ENCODE results near the gene FAM3D. TPM values are rescaled to one million over a fixed set of nuclear protein-coding genes. Genes with fewer than 3 reads are reported as not detected.

FAM3D gene
- total and polyA plus RNA-seq, 2 donors from 2014 or later: 0.41 to 0.60 TPM

- no peaks in the 10 kb centered on the region for H3K36me3 ChIP-seq (ENCODE audit: control insufficient read depth in 2 of 3, insufficient read depth in 3 of 3, low read length in 3 of 3)
- H3K4me1 ChIP-seq (ENCODE audit: control insufficient read depth in 2 of 3, insufficient read depth in 2 of 3, low read depth in 1 of 3, low read length in 3 of 3): peaks cover 0 to 4% (median 0%) of the 10 kb centered on the region in 3 donors
- FAIRE-seq: no peak
- no peaks in the 10 kb centered on the region for H3K9me3 ChIP-seq (ENCODE audit: control insufficient read depth in 2 of 3, insufficient read depth in 1 of 3, low read length in 3 of 3)
- H3K27me3 ChIP-seq (ENCODE audit: control insufficient read depth, insufficient read depth, low read length): no peaks in the 10 kb centered on the region
- DNase-seq: peak in 1 of 5 donors; percentile 24
- peak overlapping the region in 1 of 2 donors; percentile 49 for H3K27ac ChIP-seq (ENCODE audit: low read depth in 2 of 2, low read length in 2 of 2)
- no peak overlapping the region for H3K9ac ChIP-seq (ENCODE audit: low read length in 3 of 3)
- no peak for TF ChIP-seq CTCF (IDR thresholded peaks at IDR 0.05; ENCODE audit: borderline replicate concordance, extremely low read depth, insufficient read depth)
- intact Hi-C loops (cut with DNase I): no loop called here
- no peak overlapping the region for H3K4me3 ChIP-seq (ENCODE audit: low read length in 3 of 3)
Observed at GRCh38 chr3:58667704-58668103, 1.1 kb upstream of the FAM3D start.

- intact Hi-C loops (cut with DNase I): no loop called here
- H3K9ac ChIP-seq (ENCODE audit: low read length in 3 of 3): no peak overlapping the region
- DNase-seq (no peak), FAIRE-seq (no peak)
- H3K27ac ChIP-seq (ENCODE audit: low read depth in 2 of 2, low read length in 2 of 2): no peak overlapping the region
- H3K4me1 ChIP-seq (ENCODE audit: control insufficient read depth in 2 of 3, insufficient read depth in 2 of 3, low read depth in 1 of 3, low read length in 3 of 3): peaks cover 0 to 4% (median 0%) of the 10 kb centered on the region in 3 donors
- H3K9me3 ChIP-seq (ENCODE audit: control insufficient read depth in 2 of 3, insufficient read depth in 1 of 3, low read length in 3 of 3): no peaks in the 10 kb centered on the region
- H3K36me3 ChIP-seq (ENCODE audit: control insufficient read depth in 2 of 3, insufficient read depth in 3 of 3, low read length in 3 of 3): no peaks in the 10 kb centered on the region
- no peak overlapping the region for H3K4me3 ChIP-seq (ENCODE audit: low read length in 3 of 3)
- no peaks in the 10 kb centered on the region for H3K27me3 ChIP-seq (ENCODE audit: control insufficient read depth, insufficient read depth, low read length)
- no peak for TF ChIP-seq CTCF (IDR thresholded peaks at IDR 0.05; ENCODE audit: borderline replicate concordance, extremely low read depth, insufficient read depth)
Observed at GRCh38 chr3:58667229-58667628, 655 bp upstream of the FAM3D start.

DNA sequence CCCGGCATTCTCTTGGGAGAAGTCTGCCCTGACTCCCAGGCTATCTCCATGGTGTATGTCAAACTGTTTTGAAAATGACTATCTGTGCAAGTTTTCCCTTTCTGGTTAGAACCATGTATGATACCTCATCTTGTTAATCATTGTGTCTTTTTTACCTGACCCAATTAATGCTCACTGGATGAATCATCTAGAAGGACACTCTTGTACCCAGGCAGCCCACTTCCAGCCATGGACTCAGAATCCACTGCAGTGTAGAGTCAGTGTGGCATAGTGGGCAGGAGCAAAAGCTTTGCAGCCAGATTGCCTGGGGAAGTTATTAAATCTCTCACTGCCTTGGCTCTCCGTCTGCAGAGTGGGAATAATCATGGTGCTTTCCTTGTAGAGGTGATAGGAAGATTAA, 1.2 kb downstream of the FAM3D start:
- H3K9ac ChIP-seq (ENCODE audit: low read length in 3 of 3): no peak overlapping the region
- intact Hi-C loops (cut with DNase I): no loop called here
- no peak for FAIRE-seq
- no peaks in the 10 kb centered on the region for H3K27me3 ChIP-seq (ENCODE audit: control insufficient read depth, insufficient read depth, low read length)
- H3K4me3 ChIP-seq (ENCODE audit: low read length in 3 of 3): no peak overlapping the region
- no peaks in the 10 kb centered on the region for H3K36me3 ChIP-seq (ENCODE audit: control insufficient read depth in 2 of 3, insufficient read depth in 3 of 3, low read length in 3 of 3)
- no peak for TF ChIP-seq CTCF (IDR thresholded peaks at IDR 0.05; ENCODE audit: borderline replicate concordance, extremely low read depth, insufficient read depth)
- H3K27ac ChIP-seq (ENCODE audit: low read depth in 2 of 2, low read length in 2 of 2): no peak overlapping the region
- H3K4me1 ChIP-seq (ENCODE audit: control insufficient read depth in 2 of 3, insufficient read depth in 2 of 3, low read depth in 1 of 3, low read length in 3 of 3): peaks cover 0 to 4% (median 0%) of the 10 kb centered on the region in 3 donors
- no peaks in the 10 kb centered on the region for H3K9me3 ChIP-seq (ENCODE audit: control insufficient read depth in 2 of 3, insufficient read depth in 1 of 3, low read length in 3 of 3)
- no peak for DNase-seq

DNA sequence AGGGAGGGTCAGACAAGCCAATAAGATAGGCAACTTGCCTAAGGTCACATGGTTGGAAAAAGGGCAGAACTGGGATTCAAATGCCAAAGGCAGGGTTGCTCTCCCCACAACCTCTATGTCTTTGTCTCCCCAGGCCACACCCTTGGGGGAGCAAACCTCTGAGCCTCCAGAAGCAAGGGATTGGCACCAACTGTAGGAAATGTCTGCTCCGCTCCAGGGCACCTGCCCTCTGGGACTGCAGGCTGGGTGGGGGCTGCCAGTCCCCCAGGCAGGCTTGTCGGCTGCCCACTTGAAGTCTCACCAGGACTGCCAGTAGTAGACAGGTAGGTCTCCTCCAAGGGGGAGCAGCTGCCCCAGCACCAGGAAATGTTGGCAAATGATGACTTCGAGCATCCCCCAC, 2.0 kb downstream of the FAM3D start:
- FAIRE-seq (no peak), DNase-seq (no peak)
- Histone ChIP-seq H3K36me3 (ENCODE audit: control insufficient read depth in 2 of 3, insufficient read depth in 3 of 3, low read length in 3 of 3) (no peaks in the 10 kb centered on the region), H3K9ac (ENCODE audit: low read length in 3 of 3) (no peak overlapping the region), H3K4me1 (ENCODE audit: control insufficient read depth in 2 of 3, insufficient read depth in 2 of 3, low read depth in 1 of 3, low read length in 3 of 3) (peaks cover 0 to 4% (median 0%) of the 10 kb centered on the region in 3 donors), H3K27ac (ENCODE audit: low read depth in 2 of 2, low read length in 2 of 2) (no peak overlapping the region), H3K9me3 (ENCODE audit: control insufficient read depth in 2 of 3, insufficient read depth in 1 of 3, low read length in 3 of 3) (no peaks in the 10 kb centered on the region), H3K4me3 (ENCODE audit: low read length in 3 of 3) (no peak overlapping the region), H3K27me3 (ENCODE audit: control insufficient read depth, insufficient read depth, low read length) (no peaks in the 10 kb centered on the region)
- TF ChIP-seq CTCF (IDR thresholded peaks at IDR 0.05; ENCODE audit: borderline replicate concordance, extremely low read depth, insufficient read depth): no peak
- intact Hi-C loops (cut with DNase I): no loop called here
